ENCODE results near the gene GUCY1A2. TPM values are rescaled to one million over a fixed set of nuclear protein-coding genes. Genes with fewer than 3 reads are reported as not detected.

GUCY1A2 gene
- total and polyA plus RNA-seq, 2 donors (not counting 3 experiments of a cell fraction or from before 2014, with no cell fraction given), result 0.02 to 0.03 TPM

DNA sequence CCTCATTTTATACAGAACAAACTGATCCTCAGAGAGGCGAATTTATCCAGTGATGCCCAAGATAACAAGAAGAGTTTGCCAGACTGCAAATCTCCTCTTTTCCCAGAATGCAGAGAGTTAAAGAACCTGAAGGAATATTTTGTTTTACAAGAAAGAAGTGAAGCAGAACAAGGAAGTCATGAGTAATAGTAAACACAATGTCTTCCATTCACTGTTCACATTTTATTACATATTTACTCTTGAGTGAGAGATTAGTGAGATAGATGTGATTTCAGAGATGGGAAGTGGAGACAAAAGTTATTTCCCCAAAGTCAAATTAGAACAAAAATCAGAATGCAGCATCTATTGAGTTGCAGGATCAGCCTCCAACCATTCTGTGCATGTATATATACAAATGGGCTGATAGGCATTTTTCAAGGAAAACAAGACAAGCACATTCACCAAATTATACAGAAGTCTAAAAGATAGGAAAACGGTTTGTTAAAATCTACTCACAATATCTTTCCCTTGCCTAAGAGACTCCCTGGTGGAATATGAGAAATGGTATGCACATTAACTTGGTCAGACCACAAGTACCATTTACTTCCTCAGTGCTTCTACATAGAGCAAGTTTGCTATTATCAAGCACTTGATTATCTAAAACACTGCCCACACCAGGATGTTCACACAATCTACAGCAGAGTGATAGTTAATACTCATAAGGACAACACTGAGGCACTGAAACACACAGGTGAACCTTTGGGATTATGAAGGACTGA is 12.0 kb downstream of the GUCY1A2 start:
- no peak overlapping the region for H3K4me3 ChIP-seq (replicated peaks in 1 of 3; ENCODE audit: insufficient read depth in 1 of 3, low read depth in 1 of 3, low read length in 3 of 3)
- FAIRE-seq (no peak), DNase-seq (ENCODE audit: low read depth, low spot score) (no peak)
- intact Hi-C loops (cut with micrococcal nuclease) (no loop called here), dilution Hi-C loops (cut with MboI; ENCODE audit: extremely low pct_ligation_motif_present, low sequenced_read_pairs) (no loop called here)
- ChIA-PET CTCF (no interaction called here), POLR2A (no interaction called here)
- no peaks in the 10 kb centered on the region for H3K27me3 ChIP-seq (ENCODE audit: control insufficient read depth in 2 of 2, insufficient read depth in 2 of 2, low read length in 2 of 2)
- H3K9me1 ChIP-seq (replicated peaks; ENCODE audit: control insufficient read depth, extremely low read depth, insufficient read depth, low read length), result no peaks in the 10 kb centered on the region
- H3K4me1 ChIP-seq (ENCODE audit: control insufficient read depth, extremely low read depth, insufficient read depth, low read length), result no peaks in the 10 kb centered on the region
- H3K36me3 ChIP-seq (ENCODE audit: control insufficient read depth in 2 of 2, extremely low read depth in 1 of 2, insufficient read depth in 2 of 2, low read length in 2 of 2), result no peaks in the 10 kb centered on the region
- H3K9ac ChIP-seq (replicated peaks; ENCODE audit: extremely low read depth, insufficient read depth, low read length), result no peak overlapping the region
- no peaks in the 10 kb centered on the region for H4K20me1 ChIP-seq (replicated peaks; ENCODE audit: control insufficient read depth, extremely low read depth, insufficient read depth, low read length)
- H3K4me2 ChIP-seq (ENCODE audit: insufficient read depth, low read length), result no peak overlapping the region
- no peak overlapping the region for H3K27ac ChIP-seq (ENCODE audit: insufficient read depth, low read depth, low read length)
- H2AFZ ChIP-seq (ENCODE audit: low read depth, low read length), result no peak overlapping the region
- H3K79me2 ChIP-seq (ENCODE audit: control insufficient read depth, insufficient read depth, low read length), result no peaks in the 10 kb centered on the region
- no peaks in the 10 kb centered on the region for H3K9me3 ChIP-seq (replicated peaks; ENCODE audit: control insufficient read depth, insufficient read depth, low read length)
- no TSS peak for BruUV-seq (replicated peaks)
- TF ChIP-seq FOS (IDR thresholded peaks at IDR 0.05; ENCODE audit: borderline replicate concordance, insufficient read depth, low read length), result no peak
- TF ChIP-seq GATA2 (IDR thresholded peaks at IDR 0.05; ENCODE audit: insufficient read depth, insufficient read length, low read depth, low read length), result no peak
- no peak for TF ChIP-seq JUN (IDR thresholded peaks at IDR 0.05; ENCODE audit: borderline replicate concordance, insufficient read depth, insufficient read length, low read depth)
- no peak for TF ChIP-seq POLR2AphosphoS5 (IDR thresholded peaks at IDR 0.05; ENCODE audit: insufficient read depth, low read depth, low read length)
- no peak for TF ChIP-seq POLR2A (IDR thresholded peaks at IDR 0.05; ENCODE audit: low read depth, low read length)
- TF ChIP-seq, protein P1, sequence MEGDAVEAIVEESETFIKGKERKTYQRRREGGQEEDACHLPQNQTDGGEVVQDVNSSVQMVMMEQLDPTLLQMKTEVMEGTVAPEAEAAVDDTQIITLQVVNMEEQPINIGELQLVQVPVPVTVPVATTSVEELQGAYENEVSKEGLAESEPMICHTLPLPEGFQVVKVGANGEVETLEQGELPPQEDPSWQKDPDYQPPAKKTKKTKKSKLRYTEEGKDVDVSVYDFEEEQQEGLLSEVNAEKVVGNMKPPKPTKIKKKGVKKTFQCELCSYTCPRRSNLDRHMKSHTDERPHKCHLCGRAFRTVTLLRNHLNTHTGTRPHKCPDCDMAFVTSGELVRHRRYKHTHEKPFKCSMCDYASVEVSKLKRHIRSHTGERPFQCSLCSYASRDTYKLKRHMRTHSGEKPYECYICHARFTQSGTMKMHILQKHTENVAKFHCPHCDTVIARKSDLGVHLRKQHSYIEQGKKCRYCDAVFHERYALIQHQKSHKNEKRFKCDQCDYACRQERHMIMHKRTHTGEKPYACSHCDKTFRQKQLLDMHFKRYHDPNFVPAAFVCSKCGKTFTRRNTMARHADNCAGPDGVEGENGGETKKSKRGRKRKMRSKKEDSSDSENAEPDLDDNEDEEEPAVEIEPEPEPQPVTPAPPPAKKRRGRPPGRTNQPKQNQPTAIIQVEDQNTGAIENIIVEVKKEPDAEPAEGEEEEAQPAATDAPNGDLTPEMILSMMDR (IDR thresholded peaks at IDR 0.05; ENCODE audit: extremely low read depth in 1 of 2, insufficient read depth in 1 of 2, low read depth in 1 of 2, low read length in 2 of 2), result no peak
- TF ChIP-seq MYC (IDR thresholded peaks at IDR 0.05; ENCODE audit: low read depth, low read length), result no peak
- TF ChIP-seq EZH2 (IDR thresholded peaks at IDR 0.05; ENCODE audit: borderline replicate concordance, low read depth, low read length, severe bottlenecking), result no peak
- TF ChIP-seq, protein P2, sequence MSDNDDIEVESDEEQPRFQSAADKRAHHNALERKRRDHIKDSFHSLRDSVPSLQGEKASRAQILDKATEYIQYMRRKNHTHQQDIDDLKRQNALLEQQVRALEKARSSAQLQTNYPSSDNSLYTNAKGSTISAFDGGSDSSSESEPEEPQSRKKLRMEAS (IDR thresholded peaks at IDR 0.05; ENCODE audit: insufficient read depth, insufficient read length), result no peak
